Measurements from ENCODE around the gene TSKS.

Gene TSKS, protein sequence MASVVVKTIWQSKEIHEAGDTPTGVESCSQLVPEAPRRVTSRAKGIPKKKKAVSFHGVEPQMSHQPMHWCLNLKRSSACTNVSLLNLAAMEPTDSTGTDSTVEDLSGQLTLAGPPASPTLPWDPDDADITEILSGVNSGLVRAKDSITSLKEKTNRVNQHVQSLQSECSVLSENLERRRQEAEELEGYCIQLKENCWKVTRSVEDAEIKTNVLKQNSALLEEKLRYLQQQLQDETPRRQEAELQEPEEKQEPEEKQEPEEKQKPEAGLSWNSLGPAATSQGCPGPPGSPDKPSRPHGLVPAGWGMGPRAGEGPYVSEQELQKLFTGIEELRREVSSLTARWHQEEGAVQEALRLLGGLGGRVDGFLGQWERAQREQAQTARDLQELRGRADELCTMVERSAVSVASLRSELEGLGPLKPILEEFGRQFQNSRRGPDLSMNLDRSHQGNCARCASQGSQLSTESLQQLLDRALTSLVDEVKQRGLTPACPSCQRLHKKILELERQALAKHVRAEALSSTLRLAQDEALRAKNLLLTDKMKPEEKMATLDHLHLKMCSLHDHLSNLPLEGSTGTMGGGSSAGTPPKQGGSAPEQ

DNA sequence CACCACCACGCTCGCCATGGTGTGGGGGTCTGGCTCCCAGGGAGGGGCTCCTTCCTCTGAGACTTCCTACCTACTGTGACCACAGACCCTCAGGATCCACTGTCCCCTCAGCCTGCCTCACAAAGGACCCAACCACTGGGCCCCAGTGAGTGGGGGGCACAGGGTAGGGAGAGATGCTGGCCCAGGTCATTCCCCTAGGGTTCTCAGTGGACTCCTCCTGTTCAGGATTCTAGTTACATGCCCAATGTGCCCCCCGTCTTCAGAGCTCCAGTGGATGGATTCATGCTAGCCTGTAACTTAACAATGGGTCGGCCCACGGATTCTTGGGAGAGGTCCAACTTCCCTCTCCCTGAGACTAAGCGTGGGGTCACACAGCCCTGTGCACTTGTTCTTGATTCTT, at the start of gene TSKS:
Gene TSKS, minus strand, starts transcription at position 77 of the 400 bp plus-strand sequence. Its CDS starts 59 bp downstream, at position 18.
- DNase-seq (ENCODE audit: low read depth): no peak

DNA sequence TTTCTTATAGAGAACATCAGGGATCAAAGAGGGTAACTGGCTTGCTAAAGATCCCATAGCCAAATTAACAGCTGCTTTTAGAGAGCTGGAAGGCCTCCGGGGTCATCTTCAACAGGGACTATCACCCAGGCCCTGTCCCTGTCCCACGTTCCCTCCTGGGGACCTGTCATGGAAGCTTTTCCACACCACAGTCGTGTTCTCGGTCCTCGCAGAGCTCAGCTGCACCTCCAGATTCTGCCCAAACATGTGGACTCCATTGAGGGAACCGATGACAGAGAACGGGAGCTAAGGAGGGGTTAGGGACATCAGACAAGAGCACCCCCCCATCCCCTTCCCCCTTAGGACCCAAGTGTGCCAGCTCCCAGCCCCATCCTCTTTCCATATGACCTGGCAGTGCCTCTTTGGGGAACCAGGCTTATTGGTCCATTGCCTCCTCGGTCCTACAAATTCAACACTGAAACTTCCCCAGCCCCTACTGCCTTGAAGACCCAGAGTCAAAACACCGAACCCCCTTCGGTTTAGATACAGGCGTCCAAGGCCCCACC, 49.4 kb upstream of the TSKS start:
- no peak for DNase-seq (ENCODE audit: low read depth)

DNA sequence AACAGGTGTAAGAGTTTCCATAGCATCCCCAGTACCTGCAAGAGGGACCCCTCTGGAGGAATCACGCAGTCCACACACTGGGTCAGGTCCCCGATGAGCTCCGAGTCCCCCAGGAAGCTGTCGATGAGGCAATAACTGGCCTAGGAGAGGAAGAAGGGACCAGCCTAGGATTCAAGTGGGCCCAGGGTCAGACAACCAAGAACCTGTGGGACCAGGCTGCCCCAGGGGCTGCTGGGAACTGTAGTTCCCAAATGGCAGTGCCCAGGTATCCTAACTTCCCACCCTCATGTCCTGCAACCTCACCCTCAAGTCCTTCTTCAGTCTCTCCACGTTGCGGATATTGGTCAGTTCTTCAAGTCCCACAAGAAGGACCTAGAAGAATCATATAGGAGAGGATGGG, 48.2 kb upstream of the TSKS start:
- DNase-seq (ENCODE audit: low read depth): no peak

DNA sequence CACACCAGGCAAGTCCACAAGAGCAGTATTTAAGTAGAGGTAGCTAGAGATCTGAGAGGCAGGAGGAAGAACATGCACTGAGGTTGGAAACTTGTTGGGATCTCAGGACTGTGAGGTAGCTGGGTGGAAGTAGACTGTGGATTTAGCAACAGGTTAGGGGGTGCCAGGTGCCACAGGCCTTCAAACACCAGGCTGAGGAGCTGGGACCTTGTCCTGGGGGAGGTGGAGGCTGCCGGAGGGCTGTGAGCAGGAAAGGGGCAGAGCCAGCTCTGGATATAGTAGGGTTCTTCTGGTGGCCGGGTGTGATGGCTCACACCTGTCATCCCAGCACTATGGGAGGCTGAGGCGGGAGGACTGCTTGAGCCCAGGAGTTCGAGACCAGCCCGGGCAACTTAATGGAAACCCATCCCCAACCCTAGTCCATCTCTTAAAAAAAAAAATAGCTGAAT, 46.9 kb upstream of the TSKS start:
- no peak for DNase-seq (ENCODE audit: low read depth)

DNA sequence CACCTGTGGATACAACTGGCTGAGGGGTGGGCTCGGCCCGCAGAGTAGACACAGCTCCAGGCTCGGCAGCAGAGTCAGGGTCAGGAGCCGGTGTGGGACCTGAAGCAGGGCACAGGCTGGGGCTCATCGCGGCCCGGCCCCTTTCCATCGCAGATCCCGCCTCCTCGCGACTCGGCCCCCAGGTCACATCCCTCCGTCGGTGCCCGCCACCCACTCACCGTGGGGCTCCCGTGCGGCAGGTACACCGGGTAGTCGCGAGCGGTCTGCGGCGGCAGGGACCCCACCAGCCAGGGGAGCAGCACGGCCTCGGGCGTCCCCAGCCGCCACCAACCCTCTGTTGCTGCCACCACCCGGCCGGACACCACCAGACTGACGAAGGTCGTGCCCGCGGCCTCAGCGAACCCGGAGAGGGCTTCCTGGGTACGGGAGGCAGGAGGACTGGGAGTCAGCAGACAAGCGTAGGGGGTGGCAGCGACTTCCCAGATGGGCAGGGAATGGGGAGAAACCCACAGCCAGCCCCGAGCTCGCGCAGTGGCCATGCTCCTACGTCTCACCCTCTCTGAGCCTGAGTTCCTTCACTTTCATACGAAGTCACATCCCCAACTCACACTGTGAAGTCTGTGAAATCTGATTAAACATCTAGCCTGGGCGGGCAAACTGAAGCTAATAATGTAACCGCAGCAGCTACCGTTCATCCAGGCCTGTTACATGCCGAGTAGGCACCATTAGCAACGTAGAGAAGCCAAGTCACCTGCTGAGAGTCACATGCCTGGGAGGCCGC, 46.2 kb upstream of the TSKS start:
- DNase-seq (ENCODE audit: low read depth): peak; percentile 26

DNA sequence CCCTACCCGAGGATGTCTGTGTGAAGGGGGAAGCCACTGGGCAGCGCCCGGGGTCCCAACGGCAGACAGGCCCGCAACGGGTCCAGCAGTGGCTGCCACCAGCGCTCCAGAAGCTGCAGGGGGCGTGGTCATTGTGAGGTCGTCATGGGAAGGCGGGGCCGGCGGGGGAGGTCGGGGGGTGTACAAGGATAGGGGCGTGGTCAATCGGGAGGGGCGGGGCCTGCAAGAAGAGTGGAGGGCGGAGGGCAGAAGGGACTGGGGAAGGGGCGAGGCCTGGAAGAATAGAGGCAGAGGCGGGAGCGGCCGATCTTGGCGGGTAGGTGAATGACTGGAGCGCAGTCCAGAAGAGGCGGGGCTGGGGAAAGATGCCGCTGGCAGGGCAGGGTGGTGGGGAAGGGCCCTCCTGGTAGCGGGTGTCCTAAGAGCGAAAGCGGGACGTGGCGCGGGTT, 45.6 kb upstream of the TSKS start:
- DNase-seq (ENCODE audit: low read depth): peak; percentile 65

DNA sequence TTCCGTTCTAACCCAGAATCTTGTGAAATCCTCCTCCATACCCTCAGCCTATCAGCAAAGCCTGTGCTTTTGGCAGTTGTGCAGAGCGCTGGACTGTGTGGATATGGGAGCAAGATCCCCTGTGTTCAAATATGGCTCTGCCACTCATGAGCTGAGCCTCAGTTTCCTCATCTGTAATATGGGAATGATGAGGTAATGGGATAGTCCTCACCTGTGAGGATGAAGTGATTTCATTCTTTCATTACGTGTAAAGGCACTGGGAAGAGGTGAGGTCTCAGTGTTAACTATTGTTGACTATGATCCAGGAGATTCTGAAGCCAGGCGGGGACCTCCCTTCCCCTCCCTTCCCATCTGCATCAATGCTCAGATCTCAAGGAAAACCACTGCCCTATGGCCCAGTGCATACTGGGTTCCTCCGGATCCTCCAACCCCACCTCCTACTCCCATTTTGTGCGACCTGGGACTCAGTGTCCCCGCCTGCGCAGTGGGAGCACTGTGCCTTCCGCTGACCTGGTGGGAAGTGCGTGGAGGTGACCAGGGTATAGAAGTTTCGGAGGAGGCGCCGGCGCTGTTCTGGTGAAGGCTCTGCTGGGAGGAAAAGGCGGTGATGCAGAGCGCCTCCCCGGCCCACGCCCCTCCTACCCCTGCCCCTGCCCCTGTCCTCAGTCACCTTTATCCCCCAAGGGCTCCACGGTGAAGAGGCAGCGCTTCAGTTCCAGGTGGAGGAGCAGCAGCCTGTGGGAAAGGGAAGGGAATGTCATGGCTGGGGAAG, 45.0 kb upstream of the TSKS start:
- DNase-seq (ENCODE audit: low read depth): no peak

DNA sequence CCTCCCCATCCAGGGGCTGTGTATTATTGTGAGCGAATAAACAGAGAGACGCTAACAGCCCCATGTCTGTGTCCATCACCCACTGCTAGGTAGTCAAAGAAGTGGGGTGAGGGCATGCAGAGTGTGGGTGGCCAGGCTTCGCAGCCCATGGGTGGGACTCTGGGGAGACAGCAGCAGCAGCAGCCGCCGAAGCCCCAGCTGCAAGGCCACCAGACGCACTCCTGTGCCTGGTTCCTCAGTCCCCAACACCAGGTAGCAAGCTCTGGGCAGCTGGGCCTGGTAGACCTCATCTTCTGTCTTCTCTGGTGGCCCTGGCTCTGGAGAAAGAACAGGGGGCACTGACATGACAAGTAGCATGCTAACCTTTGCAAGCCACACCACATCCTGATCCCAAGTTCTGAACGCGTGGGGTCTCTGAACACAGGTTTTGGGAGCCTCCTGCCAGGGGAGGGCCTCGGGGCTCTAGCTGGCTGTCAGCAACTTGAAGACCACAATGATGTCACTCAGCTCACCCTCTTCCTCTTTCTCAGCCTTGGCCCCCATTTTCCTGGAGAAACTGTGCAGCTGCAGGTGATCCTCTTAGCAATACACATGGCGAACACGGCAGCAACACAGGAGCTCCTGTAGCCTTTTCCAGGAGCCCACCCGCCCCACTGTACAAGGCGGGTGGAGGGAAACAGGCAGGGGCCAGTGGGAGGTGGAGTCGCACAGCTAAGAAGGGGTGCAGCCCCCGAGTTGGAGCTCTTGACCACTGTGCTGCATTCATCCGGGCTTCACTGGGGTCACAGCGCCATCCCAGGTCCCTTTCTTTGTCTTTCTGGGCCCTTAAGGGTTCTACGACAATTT, 44.2 kb upstream of the TSKS start:
- no peak for DNase-seq (ENCODE audit: low read depth)

DNA sequence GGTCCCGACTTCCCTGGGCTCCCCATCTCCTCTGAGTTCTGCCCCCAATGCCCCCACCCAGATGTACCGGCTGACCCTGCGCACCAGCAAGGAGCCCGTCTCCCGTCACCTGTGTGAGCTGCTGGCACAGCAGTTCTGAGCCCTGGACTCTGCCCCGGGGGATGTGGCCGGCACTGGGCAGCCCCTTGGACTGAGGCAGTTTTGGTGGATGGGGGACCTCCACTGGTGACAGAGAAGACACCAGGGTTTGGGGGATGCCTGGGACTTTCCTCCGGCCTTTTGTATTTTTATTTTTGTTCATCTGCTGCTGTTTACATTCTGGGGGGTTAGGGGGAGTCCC, 43.5 kb upstream of the TSKS start:
- no peak for DNase-seq (ENCODE audit: low read depth)

DNA sequence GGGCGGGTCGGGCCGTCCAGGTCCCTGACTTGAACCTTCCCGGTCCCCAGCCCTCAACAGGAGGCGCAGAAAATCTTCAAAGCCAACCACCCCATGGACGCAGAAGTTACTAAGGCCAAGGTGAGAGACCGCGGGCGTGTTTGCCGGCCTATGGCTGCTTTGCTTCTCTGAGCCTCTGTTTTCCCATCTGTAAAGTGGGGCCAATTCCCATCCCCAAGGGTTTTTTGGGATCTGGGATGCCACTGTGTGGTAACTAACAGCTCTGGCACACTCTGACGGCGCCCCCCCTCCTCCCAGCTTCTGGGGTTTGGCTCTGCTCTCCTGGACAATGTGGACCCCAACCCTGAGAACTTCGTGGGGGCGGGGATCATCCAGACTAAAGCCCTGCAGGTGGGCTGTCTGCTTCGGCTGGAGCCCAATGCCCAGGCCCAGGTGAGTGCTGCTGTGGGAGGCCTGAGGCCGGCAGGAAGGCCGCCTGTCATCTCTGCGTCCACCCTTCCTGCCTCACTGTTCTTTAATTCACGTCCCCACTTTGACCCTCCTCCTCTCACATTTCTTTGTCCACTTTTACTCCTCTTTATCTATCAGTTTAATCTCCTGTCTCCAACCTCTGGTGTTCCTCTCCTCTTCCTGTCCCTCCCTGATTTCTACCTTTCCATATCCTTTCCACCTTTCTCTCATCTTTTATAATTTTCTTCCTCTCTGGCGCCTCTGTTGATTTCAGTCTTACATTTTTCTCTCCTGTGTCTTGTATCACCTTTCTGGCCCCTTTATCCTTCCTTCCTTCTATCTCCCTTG, 42.9 kb upstream of the TSKS start:
- no peak for DNase-seq (ENCODE audit: low read depth)

DNA sequence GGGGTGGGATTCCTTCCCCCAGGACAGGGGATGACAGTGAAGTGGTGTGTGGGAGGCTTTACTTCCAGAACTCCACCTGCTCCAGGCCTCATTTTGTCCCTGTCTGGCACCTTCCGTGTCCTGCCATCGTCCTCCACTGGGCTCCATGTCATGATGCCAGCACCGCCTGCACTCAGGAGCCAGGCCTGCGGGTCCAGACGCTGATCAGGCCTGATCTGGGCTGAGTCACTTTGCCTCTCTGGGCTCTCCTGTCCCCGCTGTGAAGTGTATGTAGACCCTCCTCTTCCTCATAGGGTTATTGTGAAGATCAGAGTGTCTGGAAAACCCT, 40.4 kb upstream of the TSKS start:
- DNase-seq (ENCODE audit: low read depth): no peak

DNA sequence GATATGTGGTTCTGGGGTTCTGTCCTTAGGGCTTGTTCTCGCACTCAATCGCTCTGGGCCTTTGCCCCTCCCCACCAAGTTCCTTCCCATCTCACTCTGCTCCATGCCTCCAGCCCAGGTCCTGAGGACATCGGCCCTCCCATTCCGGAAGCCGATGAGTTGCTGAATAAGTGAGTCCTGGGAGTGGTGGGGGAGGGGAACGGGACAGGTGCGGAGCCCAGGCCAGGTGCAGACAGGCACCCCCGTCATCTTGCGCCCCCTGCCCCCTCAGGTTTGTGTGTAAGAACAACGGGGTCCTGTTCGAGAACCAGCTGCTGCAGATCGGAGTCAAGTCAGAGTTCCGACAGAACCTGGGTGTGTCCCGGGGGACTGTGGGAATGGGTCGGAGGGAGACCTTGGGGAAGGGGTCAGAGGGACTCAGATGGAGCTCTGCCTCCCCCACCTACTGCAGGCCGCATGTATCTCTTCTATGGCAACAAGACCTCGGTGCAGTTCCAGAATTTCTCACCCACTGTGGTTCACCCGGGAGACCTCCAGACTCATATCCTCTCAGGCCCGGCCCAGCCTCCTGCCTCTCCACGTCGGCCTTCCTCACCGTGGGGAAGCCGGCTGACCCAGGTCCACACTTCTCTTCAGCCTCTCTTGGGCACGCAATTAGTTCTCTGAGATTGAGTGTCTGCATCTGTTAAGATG, 39.9 kb upstream of the TSKS start:
- DNase-seq (ENCODE audit: low read depth): no peak

DNA sequence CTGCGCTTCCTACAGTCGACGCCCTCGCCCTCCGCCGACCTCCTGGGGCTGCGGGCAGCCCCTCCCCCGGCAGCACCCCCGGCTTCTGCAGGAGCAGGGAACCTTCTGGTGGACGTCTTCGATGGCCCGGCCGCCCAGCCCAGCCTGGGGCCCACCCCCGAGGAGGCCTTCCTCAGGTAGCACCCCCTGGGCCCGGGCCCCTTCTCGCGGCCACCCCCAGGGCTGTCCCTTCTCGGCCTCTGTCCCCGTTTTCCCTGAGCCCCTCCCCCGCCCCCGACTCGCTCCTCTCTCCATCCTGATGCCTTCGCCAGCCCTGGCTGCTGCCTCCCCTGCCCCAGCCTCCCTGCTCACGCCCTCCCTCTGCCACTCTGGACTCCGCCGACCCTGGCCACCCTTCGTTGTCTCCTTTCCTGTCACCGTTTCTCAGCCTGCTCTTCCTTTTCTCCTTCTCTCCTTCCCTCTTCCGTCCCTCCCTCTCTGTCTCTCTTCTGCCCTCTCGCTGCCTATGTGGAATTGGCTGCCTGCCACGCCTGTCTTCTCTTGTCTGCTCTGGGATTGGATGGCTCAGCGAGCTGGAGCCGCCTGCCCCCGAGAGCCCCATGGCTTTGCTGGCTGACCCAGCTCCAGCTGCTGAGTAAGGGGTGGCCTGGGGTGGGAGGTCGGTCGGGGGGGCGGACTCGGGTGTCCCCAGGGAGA, 39.0 kb upstream of the TSKS start:
- DNase-seq (ENCODE audit: low read depth): peak; percentile 85

DNA sequence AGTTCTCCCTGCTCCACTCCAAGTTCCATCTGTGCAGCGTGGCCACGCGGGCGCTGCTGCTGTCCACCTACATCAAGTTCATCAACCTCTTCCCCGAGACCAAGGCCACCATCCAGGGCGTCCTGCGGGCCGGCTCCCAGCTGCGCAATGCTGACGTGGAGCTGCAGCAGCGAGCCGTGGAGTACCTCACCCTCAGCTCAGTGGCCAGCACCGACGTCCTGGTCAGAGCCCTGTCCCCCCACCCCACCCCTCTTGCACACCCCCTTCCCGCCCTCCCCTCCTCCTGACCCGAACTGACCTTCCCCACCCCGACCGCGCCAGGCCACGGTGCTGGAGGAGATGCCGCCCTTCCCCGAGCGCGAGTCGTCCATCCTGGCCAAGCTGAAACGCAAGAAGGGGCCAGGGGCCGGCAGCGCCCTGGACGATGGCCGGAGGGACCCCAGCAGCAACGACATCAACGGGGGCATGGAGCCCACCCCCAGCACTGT, 38.3 kb upstream of the TSKS start:
- no peak for DNase-seq (ENCODE audit: low read depth)

DNA sequence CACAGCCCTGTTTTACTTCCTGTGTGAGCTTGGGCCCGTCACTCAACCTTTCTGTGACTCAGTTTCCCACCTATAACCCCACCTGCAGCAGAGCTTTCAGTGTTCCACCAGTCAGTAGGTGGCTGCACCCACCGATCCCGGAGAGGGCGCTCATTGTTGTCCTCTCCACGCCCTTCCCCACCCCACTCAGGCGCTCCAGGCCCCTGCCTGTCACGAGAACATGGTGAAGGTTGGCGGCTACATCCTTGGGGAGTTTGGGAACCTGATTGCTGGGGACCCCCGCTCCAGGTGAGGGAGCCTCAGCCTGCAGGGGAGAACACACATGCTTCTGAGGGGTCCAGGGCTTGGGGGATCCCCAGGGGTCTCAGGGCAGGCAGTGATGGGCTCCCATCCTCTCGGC, 37.7 kb upstream of the TSKS start:
- DNase-seq (ENCODE audit: low read depth): no peak

DNA sequence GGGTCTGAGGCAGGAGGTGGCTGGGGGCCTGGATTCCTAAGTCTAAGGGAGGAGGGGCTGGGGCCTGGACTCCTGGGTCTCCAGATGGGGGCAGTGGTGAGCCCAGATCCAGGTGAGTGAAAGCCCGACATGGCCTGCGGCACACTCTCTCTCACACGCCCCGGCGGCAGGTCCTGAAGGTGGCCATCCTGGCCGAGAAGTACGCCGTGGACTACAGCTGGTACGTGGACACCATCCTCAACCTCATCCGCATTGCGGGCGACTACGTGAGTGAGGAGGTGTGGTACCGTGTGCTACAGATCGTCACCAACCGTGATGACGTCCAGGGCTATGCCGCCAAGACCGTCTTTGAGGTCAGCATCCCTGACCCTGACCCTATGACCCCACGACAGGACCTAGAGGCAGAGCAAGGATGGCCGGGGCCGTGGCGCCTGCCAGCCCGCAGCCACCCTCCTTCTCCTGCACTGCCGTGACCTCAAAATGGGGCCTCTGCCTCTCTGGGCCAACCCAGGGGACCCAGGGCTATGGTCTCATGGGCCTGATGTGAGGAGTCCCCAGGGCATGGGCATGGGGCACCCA, 36.8 kb upstream of the TSKS start:
- no peak for DNase-seq (ENCODE audit: low read depth)

DNA sequence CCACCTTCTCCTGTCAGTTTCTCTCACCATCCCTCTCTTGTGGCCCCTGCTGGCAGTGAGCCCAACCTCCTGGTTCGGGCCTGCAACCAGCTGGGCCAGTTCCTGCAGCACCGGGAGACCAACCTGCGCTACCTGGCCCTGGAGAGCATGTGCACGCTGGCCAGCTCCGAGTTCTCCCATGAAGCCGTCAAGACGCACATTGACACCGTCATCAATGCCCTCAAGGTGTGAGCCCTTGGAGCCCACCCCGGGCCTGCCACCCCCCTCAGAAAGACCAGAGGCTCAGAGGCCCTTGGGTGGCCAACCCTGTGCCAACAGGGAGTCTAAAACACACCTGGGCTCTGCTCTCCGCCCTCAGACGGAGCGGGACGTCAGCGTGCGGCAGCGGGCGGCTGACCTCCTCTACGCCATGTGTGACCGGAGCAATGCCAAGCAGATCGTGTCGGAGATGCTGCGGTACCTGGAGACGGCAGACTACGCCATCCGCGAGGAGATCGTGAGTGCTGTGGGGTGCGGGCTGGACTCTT, 36.2 kb upstream of the TSKS start:
- DNase-seq (ENCODE audit: low read depth): no peak

DNA sequence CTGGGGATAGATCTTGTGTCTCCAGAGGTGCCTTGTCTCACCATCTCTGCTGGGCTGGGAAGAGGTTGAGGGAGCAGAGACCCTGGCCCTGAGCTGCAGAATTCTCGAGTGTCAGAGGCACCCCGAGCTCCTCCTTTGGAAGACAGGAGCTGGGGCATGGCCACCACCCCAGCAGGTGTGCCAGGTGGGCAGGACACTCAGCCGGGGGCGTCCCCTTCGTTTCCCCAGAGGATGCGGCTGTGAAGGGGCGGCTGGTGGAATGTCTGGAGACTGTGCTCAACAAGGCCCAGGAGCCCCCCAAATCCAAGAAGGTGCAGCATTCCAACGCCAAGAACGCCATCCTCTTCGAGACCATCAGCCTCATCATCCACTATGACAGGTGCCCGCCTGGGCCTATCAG, 35.5 kb upstream of the TSKS start:
- DNase-seq (ENCODE audit: low read depth): no peak
